Spleen (tissue), 11 donors: Measurements from ENCODE around the gene HINT2. TPM values are rescaled to one million over a fixed set of nuclear protein-coding genes. Genes with fewer than 3 reads are reported as not detected.

ENCODE experiments used
- DNase-seq: peaks from one replicate; pipeline ENCODE4 v3.0.0-alpha.2; 2020
- H3K27ac ChIP-seq, 8 donors: fragments of 200-600 bp; sonication (generic) in 7 of 8; 1 replicate in 4 of 8; 2 replicates in 4 of 8; pipeline versions ENCODE4 v1.5.0 to v1.8.0; 2016 to 2021; ENCODE audit warnings: inconsistent platforms in 4 of 8, mild to moderate bottlenecking in 4 of 8, moderate library complexity in 1 of 8
- H3K27me3 ChIP-seq, 7 donors: fragments of 200-600 bp; sonication (generic) in 6 of 7; replicated peaks in 1 of 7; 1 replicate in 4 of 7; 2 replicates in 3 of 7; pipeline versions ENCODE4 v1.5.0 to v1.8.0; 2016 to 2021; ENCODE audit warnings: inconsistent platforms in 3 of 7, mild to moderate bottlenecking in 1 of 7
- H3K36me3 ChIP-seq, 6 donors: fragments of 200-600 bp; sonication (generic) in 5 of 6; 1 replicate in 4 of 6; 2 replicates in 2 of 6; pipeline versions ENCODE4 v1.5.0 to v1.8.0; 2016 to 2021; ENCODE audit warnings: inconsistent platforms in 2 of 6
- H3K4me1 ChIP-seq, 6 donors: fragments of 200-600 bp; sonication (generic) in 5 of 6; 1 replicate in 3 of 6; 2 replicates in 3 of 6; pipeline versions ENCODE4 v1.5.0 to v1.8.0; 2016 to 2021; ENCODE audit warnings: inconsistent platforms in 3 of 6
- H3K4me3 ChIP-seq, 8 donors: fragments of 200-600 bp; sonication (generic) in 7 of 8; 1 replicate in 4 of 8; 2 replicates in 4 of 8; pipeline versions ENCODE4 v1.5.0 to v1.8.0; 2016 to 2021; ENCODE audit warnings: inconsistent platforms in 4 of 8, mild to moderate bottlenecking in 4 of 8, moderate library complexity in 2 of 8
- H3K9me3 ChIP-seq, 8 donors: fragments of 200-600 bp; sonication (generic) in 7 of 8; 1 replicate in 4 of 8; 2 replicates in 4 of 8; pipeline versions ENCODE4 v1.5.0 to v1.8.0; 2016 to 2021; ENCODE audit warnings: inconsistent platforms in 4 of 8
- CTCF ChIP-seq, 11 experiments: fragments of 200-600 bp in 7 of 11; fragments of 450-650 bp in 4 of 11; sonication (generic) in 4 of 11; IDR thresholded peaks in 8 of 11; conservative IDR thresholded peaks in 3 of 11; 1 replicate in 7 of 11; 2 replicates in 4 of 11; pipeline versions ENCODE4 v1.4.0 to v1.8.0; 2016 to 2021; ENCODE audit warnings: antibody characterized with exemption in 11 of 11, inconsistent platforms in 4 of 11, mild to moderate bottlenecking in 1 of 11
- POLR2A ChIP-seq, 3 donors: fragments of 450-650 bp; IDR thresholded peaks; one replicate each; pipeline ENCODE4 v1.5.1; 2017; ENCODE audit warnings: antibody characterized with exemption in 3 of 3, mild to moderate bottlenecking in 1 of 3
- POLR2AphosphoS5 ChIP-seq, 3 donors: sonication (generic); formaldehyde crosslinking; IDR thresholded peaks; one replicate each; pipeline ENCODE4 v1.5.1; 2017; ENCODE audit warnings: antibody characterized with exemption in 3 of 3
- WGBS, 5 donors: extraction: QIAGEN DNeasy Blood & Tissue Kit in 3 of 5; methylation state at CpG; one replicate each; pipeline versions ENCODE4 v1.1.5 to v1.1.7; 2013 to 2018; 5-methylcytosine and 5-hydroxymethylcytosine counted together
- intact Hi-C: fragments of 100-400 bp; cut with DNase I; formaldehyde crosslinking; loops from one replicate; pipeline ENCODE4 v1.15.0; 2023; ENCODE audit warnings: low total_unique reads
- polyA plus RNA-seq, 3 donors: library from polyadenylated mRNA; stranded (reverse); fragments of 200-250 nt; gene quantifications; one replicate each; pipeline ENCODE4 v1.2.1, GENCODE V29; 2013
- total RNA-seq, 7 donors: library from RNA; depleted of rRNA in 3 of 7; stranded (reverse); fragments of >200 nt in 3 of 7; fragmentation: NEBNext Ultra II Directional in 4 of 7; extraction: Animal tissue kit (Norgen Biotek cat#: 25700) in 4 of 7; gene quantifications; one replicate each; pipeline versions ENCODE4 v1.1.0 to v1.2.1, GENCODE V29; 2016 to 2021
- donor health status: healthy with polysubstance abuse.
- donor health status: DM: no; HTN: no; CAD: no; lungs with moderate emphysema.
- donor health status: DM: no; HTN: no; CAD: no.
- donor health status: Bipolar disorder and iron deficiency.
- donor health status: healthy.
- donor health status: DM: no; HTN: no; CAD: no.
- donor health status: DM: yes; HTN: yes; CAD: no.

Gene HINT2
- total and polyA plus RNA-seq, 10 donors, result 20.1 to 73.6 (median 25.1) TPM

GRCh38 chr9:35810122-35810521 is 4.7 kb downstream of the HINT2 start:
- no peak overlapping the region for H3K27ac ChIP-seq

GRCh38 chr9:35808433-35808832 is 6.4 kb downstream of the HINT2 start:
- 92 to 96% (median 93%) methylated on average over 9 of the region's 9 CpGs for WGBS, 5 donors

More at GRCh38 chr9:35810122-35810521, 4.7 kb downstream of the HINT2 start:
- DNase-seq, result no peak
- peaks cover 17 to 41% (median 35%) of the 10 kb centered on the region in 6 donors for H3K4me1 ChIP-seq
- TF ChIP-seq POLR2AphosphoS5 (IDR thresholded peaks at IDR 0.05) (no peak), CTCF (IDR thresholded peaks at IDR 0.05 in 8 of 11, conservative IDR thresholded peaks at IDR 0.05 in 3 of 11) (no peak), POLR2A (IDR thresholded peaks at IDR 0.05) (no peak)
- H3K4me3 ChIP-seq, result no peak overlapping the region
- 88 to 93% (median 89%) methylated on average over 7 of the region's 7 CpGs for WGBS, 5 donors
- H3K27me3 ChIP-seq, result no peaks in the 10 kb centered on the region
- H3K36me3 ChIP-seq, result peaks cover 0 to 44% (median 24%) of the 10 kb centered on the region in 6 donors
- intact Hi-C loops, result no loop called here
- no peaks in the 10 kb centered on the region for H3K9me3 ChIP-seq

GRCh38 chr9:35806101-35806500 is 8.7 kb downstream of the HINT2 start:
- TF ChIP-seq POLR2AphosphoS5 (IDR thresholded peaks at IDR 0.05) (no peak), CTCF (IDR thresholded peaks at IDR 0.05 in 8 of 11, conservative IDR thresholded peaks at IDR 0.05 in 3 of 11) (no peak), POLR2A (IDR thresholded peaks at IDR 0.05) (no peak)
- H3K9me3 ChIP-seq, result no peaks in the 10 kb centered on the region
- H3K4me3 ChIP-seq, result no peak overlapping the region
- H3K27me3 ChIP-seq, result no peaks in the 10 kb centered on the region
- no peak for DNase-seq
- H3K27ac ChIP-seq, result no peak overlapping the region
- peaks cover 0 to 6% (median 1%) of the 10 kb centered on the region in 6 donors for H3K4me1 ChIP-seq
- peaks cover 0 to 60% (median 32%) of the 10 kb centered on the region in 6 donors for H3K36me3 ChIP-seq
- 95 to 98% (median 97%) methylated on average over 8 of the region's 8 CpGs for WGBS, 5 donors
- intact Hi-C loops, result loop anchor here (10.0 kb wide), 2 partner anchors 61 to 219 kb away; partner anchors contain the start of genes GBA2 and RGP1

More at GRCh38 chr9:35808433-35808832, 6.4 kb downstream of the HINT2 start:
- TF ChIP-seq POLR2AphosphoS5 (IDR thresholded peaks at IDR 0.05), result no peak
- no peak for TF ChIP-seq CTCF (IDR thresholded peaks at IDR 0.05 in 8 of 11, conservative IDR thresholded peaks at IDR 0.05 in 3 of 11)
- TF ChIP-seq POLR2A (IDR thresholded peaks at IDR 0.05), result no peak
- Histone ChIP-seq H3K4me1 (peaks cover 11 to 29% (median 24%) of the 10 kb centered on the region in 6 donors), H3K9me3 (no peaks in the 10 kb centered on the region), H3K27me3 (no peaks in the 10 kb centered on the region), H3K4me3 (no peak overlapping the region), H3K36me3 (peaks cover 0 to 44% (median 24%) of the 10 kb centered on the region in 6 donors), H3K27ac (no peak overlapping the region)
- DNase-seq, result no peak
- intact Hi-C loops, result loop anchor here (10.0 kb wide), 2 partner anchors 64 to 216 kb away; partner anchors contain the start of genes GBA2 and RGP1

- H3K4me3 ChIP-seq, result no peak overlapping the region
- 90 to 97% (median 95%) methylated on average over 13 of the region's 13 CpGs for WGBS, 5 donors
- no peaks in the 10 kb centered on the region for H3K9me3 ChIP-seq
- TF ChIP-seq CTCF (IDR thresholded peaks at IDR 0.05 in 8 of 11, conservative IDR thresholded peaks at IDR 0.05 in 3 of 11) (no peak), POLR2AphosphoS5 (IDR thresholded peaks at IDR 0.05) (no peak), POLR2A (IDR thresholded peaks at IDR 0.05) (no peak)
- H3K4me1 ChIP-seq, result no peaks in the 10 kb centered on the region
- DNase-seq, result no peak
- no peaks in the 10 kb centered on the region for H3K27me3 ChIP-seq
- peaks cover 0 to 47% (median 21%) of the 10 kb centered on the region in 6 donors for H3K36me3 ChIP-seq
- no peak overlapping the region for H3K27ac ChIP-seq
- intact Hi-C loops, result loop anchor here (10.0 kb wide), 2 partner anchors 57 to 223 kb away; partner anchors contain the start of genes GBA2 and RGP1
Measured at GRCh38 chr9:35801328-35802128, 13.3 kb downstream of the HINT2 start.
